ENCODE results near the gene COX6A1.

The COX6A1 gene

GRCh38 chr12:120437735-120438494 lies at the start of gene COX6A1:
COX6A1 (plus strand) TSS chr12:120438113; CDS start chr12:120438127, 14 bp downstream.
- Histone ChIP-seq H3K9ac (ENCODE audit: low read depth, low read length) (peak within 1 kb of the TSS; percentile 85), H3K4me3 (ENCODE audit: low read depth, low read length) (peak within 1 kb of the TSS; percentile 92), H3K9me3 (ENCODE audit: control insufficient read depth, insufficient read depth, low read length) (no peaks in the 10 kb centered on the region), H3K27me3 (ENCODE audit: control insufficient read depth, insufficient read depth, low read length) (no peaks in the 10 kb centered on the region), H3K36me3 (ENCODE audit: control insufficient read depth, insufficient read depth, low read length) (peaks cover 4% of the 10 kb centered on the region), H3K4me1 (ENCODE audit: control insufficient read depth, insufficient read depth, low read length) (no peaks in the 10 kb centered on the region)

- Histone ChIP-seq H3K9ac (ENCODE audit: low read depth, low read length) (peak overlapping the region; percentile 54), H3K4me1 (ENCODE audit: control insufficient read depth, insufficient read depth, low read length) (peaks cover 9% of the 10 kb centered on the region), H3K4me3 (ENCODE audit: low read depth, low read length) (peak overlapping the region; percentile 68), H3K36me3 (ENCODE audit: control insufficient read depth, insufficient read depth, low read length) (no peaks in the 10 kb centered on the region), H3K9me3 (ENCODE audit: control insufficient read depth, insufficient read depth, low read length) (no peaks in the 10 kb centered on the region), H3K27me3 (ENCODE audit: control insufficient read depth, insufficient read depth, low read length) (peaks cover 12% of the 10 kb centered on the region)
These were observed 49.0 kb upstream of the COX6A1 start for GRCh38 chr12:120388691-120389481.

- Histone ChIP-seq H3K9me3 (ENCODE audit: control insufficient read depth, insufficient read depth, low read length) (no peaks in the 10 kb centered on the region), H3K36me3 (ENCODE audit: control insufficient read depth, insufficient read depth, low read length) (no peaks in the 10 kb centered on the region), H3K4me3 (ENCODE audit: low read depth, low read length) (no peak overlapping the region), H3K4me1 (ENCODE audit: control insufficient read depth, insufficient read depth, low read length) (peaks cover 14% of the 10 kb centered on the region), H3K9ac (ENCODE audit: low read depth, low read length) (no peak overlapping the region), H3K27me3 (ENCODE audit: control insufficient read depth, insufficient read depth, low read length) (peaks cover 12% of the 10 kb centered on the region)
These were observed 47.3 kb upstream of the COX6A1 start for GRCh38 chr12:120390540-120391120.

GRCh38 chr12:120394483-120395367 lies 43.2 kb upstream of the COX6A1 start:
- Histone ChIP-seq H3K9me3 (ENCODE audit: control insufficient read depth, insufficient read depth, low read length) (no peaks in the 10 kb centered on the region), H3K4me3 (ENCODE audit: low read depth, low read length) (peak overlapping the region; percentile 23), H3K36me3 (ENCODE audit: control insufficient read depth, insufficient read depth, low read length) (no peaks in the 10 kb centered on the region), H3K27me3 (ENCODE audit: control insufficient read depth, insufficient read depth, low read length) (no peaks in the 10 kb centered on the region), H3K4me1 (ENCODE audit: control insufficient read depth, insufficient read depth, low read length) (peaks cover 5% of the 10 kb centered on the region), H3K9ac (ENCODE audit: low read depth, low read length) (no peak overlapping the region)

- no peaks in the 10 kb centered on the region for H3K27me3 ChIP-seq (ENCODE audit: control insufficient read depth, insufficient read depth, low read length)
- no peaks in the 10 kb centered on the region for H3K9me3 ChIP-seq (ENCODE audit: control insufficient read depth, insufficient read depth, low read length)
- no peaks in the 10 kb centered on the region for H3K36me3 ChIP-seq (ENCODE audit: control insufficient read depth, insufficient read depth, low read length)
- H3K9ac ChIP-seq (ENCODE audit: low read depth, low read length), result no peak overlapping the region
- peaks cover 12% of the 10 kb centered on the region for H3K4me1 ChIP-seq (ENCODE audit: control insufficient read depth, insufficient read depth, low read length)
- no peak overlapping the region for H3K4me3 ChIP-seq (ENCODE audit: low read depth, low read length)
These were observed 39.9 kb upstream of the COX6A1 start for GRCh38 chr12:120397824-120398540.

- no peaks in the 10 kb centered on the region for H3K36me3 ChIP-seq (ENCODE audit: control insufficient read depth, insufficient read depth, low read length)
- H3K9ac ChIP-seq (ENCODE audit: low read depth, low read length), result no peak overlapping the region
- H3K9me3 ChIP-seq (ENCODE audit: control insufficient read depth, insufficient read depth, low read length), result no peaks in the 10 kb centered on the region
- H3K4me3 ChIP-seq (ENCODE audit: low read depth, low read length), result no peak overlapping the region
- H3K27me3 ChIP-seq (ENCODE audit: control insufficient read depth, insufficient read depth, low read length), result no peaks in the 10 kb centered on the region
- H3K4me1 ChIP-seq (ENCODE audit: control insufficient read depth, insufficient read depth, low read length), result peaks cover 12% of the 10 kb centered on the region
These were observed 38.4 kb upstream of the COX6A1 start for GRCh38 chr12:120399531-120399930.

GRCh38 chr12:120402217-120402616 lies 35.7 kb upstream of the COX6A1 start:
- Histone ChIP-seq H3K9ac (ENCODE audit: low read depth, low read length) (peak overlapping the region; percentile 18), H3K9me3 (ENCODE audit: control insufficient read depth, insufficient read depth, low read length) (no peaks in the 10 kb centered on the region), H3K36me3 (ENCODE audit: control insufficient read depth, insufficient read depth, low read length) (no peaks in the 10 kb centered on the region), H3K4me1 (ENCODE audit: control insufficient read depth, insufficient read depth, low read length) (peaks cover 7% of the 10 kb centered on the region), H3K4me3 (ENCODE audit: low read depth, low read length) (peak overlapping the region; percentile 1), H3K27me3 (ENCODE audit: control insufficient read depth, insufficient read depth, low read length) (no peaks in the 10 kb centered on the region)

- H3K27me3 ChIP-seq (ENCODE audit: control insufficient read depth, insufficient read depth, low read length), result no peaks in the 10 kb centered on the region
- no peaks in the 10 kb centered on the region for H3K36me3 ChIP-seq (ENCODE audit: control insufficient read depth, insufficient read depth, low read length)
- no peaks in the 10 kb centered on the region for H3K9me3 ChIP-seq (ENCODE audit: control insufficient read depth, insufficient read depth, low read length)
- peaks cover 7% of the 10 kb centered on the region for H3K4me1 ChIP-seq (ENCODE audit: control insufficient read depth, insufficient read depth, low read length)
- H3K4me3 ChIP-seq (ENCODE audit: low read depth, low read length), result no peak overlapping the region
- no peak overlapping the region for H3K9ac ChIP-seq (ENCODE audit: low read depth, low read length)
These were observed 34.0 kb upstream of the COX6A1 start for GRCh38 chr12:120403869-120404268.

GRCh38 chr12:120404271-120404670 lies 33.6 kb upstream of the COX6A1 start:
- no peaks in the 10 kb centered on the region for H3K36me3 ChIP-seq (ENCODE audit: control insufficient read depth, insufficient read depth, low read length)
- H3K4me3 ChIP-seq (ENCODE audit: low read depth, low read length), result no peak overlapping the region
- no peak overlapping the region for H3K9ac ChIP-seq (ENCODE audit: low read depth, low read length)
- H3K9me3 ChIP-seq (ENCODE audit: control insufficient read depth, insufficient read depth, low read length), result no peaks in the 10 kb centered on the region
- H3K27me3 ChIP-seq (ENCODE audit: control insufficient read depth, insufficient read depth, low read length), result no peaks in the 10 kb centered on the region
- H3K4me1 ChIP-seq (ENCODE audit: control insufficient read depth, insufficient read depth, low read length), result peaks cover 7% of the 10 kb centered on the region

GRCh38 chr12:120406069-120406468 lies 31.8 kb upstream of the COX6A1 start:
- no peaks in the 10 kb centered on the region for H3K9me3 ChIP-seq (ENCODE audit: control insufficient read depth, insufficient read depth, low read length)
- H3K9ac ChIP-seq (ENCODE audit: low read depth, low read length), result no peak overlapping the region
- peaks cover 7% of the 10 kb centered on the region for H3K4me1 ChIP-seq (ENCODE audit: control insufficient read depth, insufficient read depth, low read length)
- no peak overlapping the region for H3K4me3 ChIP-seq (ENCODE audit: low read depth, low read length)
- no peaks in the 10 kb centered on the region for H3K36me3 ChIP-seq (ENCODE audit: control insufficient read depth, insufficient read depth, low read length)
- H3K27me3 ChIP-seq (ENCODE audit: control insufficient read depth, insufficient read depth, low read length), result no peaks in the 10 kb centered on the region

Measured in iPS-15b (cell line).